NCI-H2227 (cell line): ENCODE measurements around the gene TRAF5.

Source experiments
- DNase-seq: peaks from one replicate; lab custom pipeline; 2025; ENCODE audit not compliant: unreplicated experiment; lab: John Stamatoyannopoulos, UW

TRAF5 gene

GRCh38 chr1:211328084-211328694 lies 1.6 kb downstream of the TRAF5 start:
- DNase-seq = no peak

GRCh38 chr1:211328866-211329475 lies 2.3 kb downstream of the TRAF5 start:
- no peak for DNase-seq

- no peak for DNase-seq
These were observed 3.1 kb downstream of the TRAF5 start for GRCh38 chr1:211329764-211330201.

GRCh38 chr1:211330282-211330936 lies 3.8 kb downstream of the TRAF5 start:
- no peak for DNase-seq

- no peak for DNase-seq
These were observed 4.5 kb downstream of the TRAF5 start for GRCh38 chr1:211331011-211331709.

- peak; percentile 56 for DNase-seq
These were observed 5.5 kb downstream of the TRAF5 start for GRCh38 chr1:211332036-211332616.

GRCh38 chr1:211332830-211333229 lies 6.2 kb downstream of the TRAF5 start:
- no peak for DNase-seq

GRCh38 chr1:211333906-211334305 lies 7.3 kb downstream of the TRAF5 start:
- DNase-seq = no peak

- no peak for DNase-seq
These were observed 8.4 kb downstream of the TRAF5 start for GRCh38 chr1:211334986-211335385.

- no peak for DNase-seq
These were observed 9.0 kb downstream of the TRAF5 start for GRCh38 chr1:211335522-211336157.

- DNase-seq = no peak
These were observed 9.5 kb downstream of the TRAF5 start for GRCh38 chr1:211336161-211336560.

GRCh38 chr1:211336775-211337174 lies 10.1 kb downstream of the TRAF5 start:
- no peak for DNase-seq

- DNase-seq = no peak
These were observed 11.0 kb downstream of the TRAF5 start for GRCh38 chr1:211337430-211338223.

- no peak for DNase-seq
These were observed 11.6 kb downstream of the TRAF5 start for GRCh38 chr1:211338224-211338620.

- no peak for DNase-seq
These were observed 13.0 kb downstream of the TRAF5 start for GRCh38 chr1:211339631-211340041.

GRCh38 chr1:211340622-211341507 lies 14.2 kb downstream of the TRAF5 start:
- no peak for DNase-seq

- DNase-seq = no peak
These were observed 15.4 kb downstream of the TRAF5 start for GRCh38 chr1:211341999-211342398.

GRCh38 chr1:211343607-211344006 lies 17.0 kb downstream of the TRAF5 start:
- no peak for DNase-seq

GRCh38 chr1:211344152-211344618 lies 17.6 kb downstream of the TRAF5 start:
- DNase-seq = no peak
